ENCODE results near the gene SOS2.

The SOS2 gene

DNA sequence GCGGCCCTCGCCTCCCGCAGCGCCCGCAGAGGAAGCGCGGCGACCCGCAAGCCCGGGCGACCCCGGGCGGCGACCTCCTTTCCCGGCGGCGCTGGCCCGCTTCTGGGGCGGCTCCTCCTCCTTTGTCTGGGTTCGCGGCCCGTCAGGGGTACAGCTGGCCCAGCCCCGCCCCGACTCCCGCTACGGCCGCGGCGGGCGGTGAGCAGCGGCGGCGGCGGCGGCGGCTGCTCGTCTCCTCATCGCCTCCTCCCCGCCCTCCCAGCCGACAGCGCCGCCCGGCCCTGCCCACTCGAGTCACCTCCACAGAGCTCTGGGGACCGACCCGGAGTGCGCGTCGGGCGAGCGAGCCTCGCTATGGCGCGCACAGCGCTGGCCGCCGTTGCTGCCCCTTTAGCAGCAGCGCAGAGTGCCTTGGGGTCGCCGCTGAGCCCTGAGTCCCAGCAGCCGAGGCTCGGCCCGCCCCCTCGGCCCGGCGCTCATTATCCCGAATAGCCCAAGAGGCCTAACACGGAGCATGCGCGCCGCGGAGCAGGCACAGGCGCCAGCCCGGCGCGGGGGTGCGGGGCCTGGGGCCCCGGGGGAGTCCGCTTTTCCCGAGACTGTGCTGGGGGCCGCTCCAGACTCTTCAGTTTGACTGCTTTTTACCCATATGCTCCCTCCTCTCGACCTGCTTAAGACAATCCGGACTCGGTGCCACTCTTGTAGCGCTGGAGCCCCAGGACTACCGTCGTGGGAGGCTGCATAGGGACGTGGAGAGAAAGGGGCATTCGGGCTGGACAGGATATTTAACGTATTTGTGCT is at the start of gene SOS2:
TSS of gene SOS2 (minus strand) at position 104 of the 801 bp plus-strand sequence. CDS start 295 bp downstream, outside the sequence.
- peak; percentile 86 for DNase-seq

- peak; percentile 20 for DNase-seq
These were observed 41.1 kb upstream of the SOS2 start for GRCh38 chr14:50272498-50272897.

GRCh38 chr14:50270932-50271331 is 39.6 kb upstream of the SOS2 start:
- DNase-seq: no peak

DNA sequence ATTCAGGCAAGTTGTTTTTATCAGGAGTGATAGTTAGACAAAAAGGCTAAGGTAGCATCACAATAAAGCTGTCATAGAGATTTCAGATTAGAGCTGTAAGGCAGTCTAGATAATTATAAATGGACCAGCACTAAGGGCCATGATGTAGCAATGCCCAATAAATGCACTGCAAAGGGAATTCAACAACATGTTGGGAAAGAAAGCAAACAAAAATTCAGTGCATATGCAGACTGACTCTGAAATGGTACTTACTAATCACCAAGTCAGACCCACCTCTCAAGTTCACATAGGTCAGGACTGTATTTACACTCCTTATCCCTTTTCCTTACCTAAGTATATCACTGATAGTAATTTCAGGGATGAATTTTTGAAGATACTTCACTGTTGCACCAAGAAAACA is 33.7 kb upstream of the SOS2 start:
- DNase-seq: no peak

DNA sequence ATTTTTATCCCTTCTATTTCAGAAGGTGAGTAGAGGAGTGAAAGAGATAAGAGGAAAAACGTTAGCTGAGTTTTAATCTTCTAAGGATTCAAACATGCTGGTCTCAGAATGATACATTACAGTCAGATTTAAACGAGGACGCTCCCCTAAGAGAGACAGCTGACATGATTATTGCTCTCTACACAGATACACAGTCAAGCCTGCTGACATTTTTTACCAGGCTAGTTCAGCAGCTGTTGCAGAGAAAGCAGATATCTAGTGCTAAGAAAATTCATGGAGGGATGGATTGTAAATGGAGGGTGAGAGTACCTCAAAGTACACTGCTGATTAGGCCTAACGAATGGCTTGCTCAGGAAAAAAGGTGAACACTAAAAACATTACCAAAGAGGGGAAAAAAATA is 31.9 kb upstream of the SOS2 start:
- DNase-seq: no peak

GRCh38 chr14:50262865-50263264 is 31.5 kb upstream of the SOS2 start:
- DNase-seq: no peak

DNA sequence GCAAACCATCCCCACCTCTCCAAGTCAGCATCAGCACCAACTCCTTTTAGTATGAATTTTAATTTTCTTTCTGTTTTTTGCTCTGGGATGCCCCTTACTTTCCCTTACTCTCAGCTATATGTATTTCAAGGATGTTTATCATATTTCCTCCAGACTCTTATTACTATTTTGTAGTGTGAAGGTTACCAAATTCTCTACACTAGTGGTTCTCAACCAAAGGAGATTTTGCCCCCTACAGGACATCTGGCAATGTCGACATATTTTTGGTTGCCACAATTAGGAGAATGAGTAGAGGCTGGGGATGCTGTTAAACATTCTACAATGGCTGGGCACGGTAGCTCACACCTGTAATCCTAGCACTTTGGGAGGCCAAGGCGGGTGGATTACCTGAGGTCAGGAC is 29.1 kb upstream of the SOS2 start:
- DNase-seq: peak; percentile 37

DNA sequence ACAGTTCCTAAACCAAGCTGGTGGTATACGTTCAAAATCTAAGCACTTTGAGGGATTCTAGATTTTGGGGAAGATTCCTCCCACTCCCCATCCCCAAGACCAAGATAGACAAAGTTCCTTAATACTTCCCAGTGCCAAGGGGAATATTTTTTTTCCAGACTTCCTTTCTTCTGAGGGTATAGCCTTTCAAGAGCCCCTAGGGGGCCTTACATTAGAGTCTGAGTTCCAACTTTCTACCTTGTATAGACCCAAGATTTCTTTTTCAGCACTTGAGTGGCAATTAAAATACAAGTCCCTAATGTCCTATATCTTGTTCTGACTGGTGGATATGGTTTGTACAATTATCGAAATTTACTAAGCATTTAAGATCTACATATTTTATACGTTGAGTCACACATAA is 28.7 kb upstream of the SOS2 start:
- DNase-seq: no peak

- no peak for DNase-seq
These were observed 26.4 kb upstream of the SOS2 start for GRCh38 chr14:50257732-50258131.

GRCh38 chr14:50254248-50254647 is 22.9 kb upstream of the SOS2 start:
- DNase-seq: no peak

DNA sequence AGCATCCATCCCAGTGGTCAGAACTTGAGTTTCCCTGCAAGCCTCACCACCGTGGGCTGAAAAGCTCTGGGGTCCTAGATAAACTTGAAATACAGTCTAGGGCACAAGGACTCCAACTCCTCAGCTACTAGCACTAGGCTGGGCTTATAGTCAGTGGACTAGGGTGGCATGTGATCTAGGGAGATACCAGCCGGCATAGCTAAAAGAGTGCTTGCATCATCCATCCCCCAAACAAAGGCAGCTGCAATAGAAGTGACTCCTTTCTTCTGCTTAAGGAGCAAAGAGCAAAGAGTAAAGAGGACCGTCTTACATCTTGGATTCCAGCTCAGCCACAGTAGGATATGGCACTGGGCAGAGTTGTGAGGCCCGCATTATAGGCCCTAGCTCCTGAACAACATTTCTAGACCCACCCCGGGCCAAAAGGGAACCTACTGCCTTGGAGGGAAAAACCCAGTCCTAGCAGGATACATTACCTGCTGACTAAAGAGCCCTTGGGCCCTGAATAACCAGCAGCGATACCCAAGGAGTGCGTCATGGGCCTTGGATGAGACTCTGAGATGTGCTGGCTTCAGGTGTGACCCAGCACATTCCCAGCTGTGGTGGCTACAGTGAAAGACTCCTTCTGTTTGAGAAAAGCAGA is 17.9 kb upstream of the SOS2 start:
- DNase-seq: no peak

- DNase-seq: no peak
These were observed 15.9 kb upstream of the SOS2 start for GRCh38 chr14:50247245-50247644.

GRCh38 chr14:50242566-50243310 is 11.4 kb upstream of the SOS2 start:
- DNase-seq: no peak

GRCh38 chr14:50242096-50242495 is 10.7 kb upstream of the SOS2 start:
- no peak for DNase-seq

DNA sequence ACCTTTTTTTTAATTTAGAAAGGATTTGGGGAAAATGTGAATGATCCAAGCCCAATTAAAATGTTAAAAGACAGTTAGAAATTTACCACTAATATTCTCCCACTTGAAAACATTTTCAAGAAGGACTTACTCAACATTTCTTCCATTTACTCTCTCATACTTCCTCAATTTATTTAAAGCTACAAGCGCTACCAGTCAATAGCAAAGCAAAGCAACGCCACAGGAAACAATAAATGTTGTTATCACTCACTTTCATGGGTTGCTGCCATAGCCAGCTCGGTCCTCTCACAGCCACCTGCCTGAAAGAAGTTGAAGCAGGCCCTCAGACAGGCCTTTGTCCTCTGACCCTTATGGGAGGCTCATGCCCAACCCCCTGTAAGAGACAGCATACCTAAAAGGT is 6.0 kb upstream of the SOS2 start:
- DNase-seq: no peak

DNA sequence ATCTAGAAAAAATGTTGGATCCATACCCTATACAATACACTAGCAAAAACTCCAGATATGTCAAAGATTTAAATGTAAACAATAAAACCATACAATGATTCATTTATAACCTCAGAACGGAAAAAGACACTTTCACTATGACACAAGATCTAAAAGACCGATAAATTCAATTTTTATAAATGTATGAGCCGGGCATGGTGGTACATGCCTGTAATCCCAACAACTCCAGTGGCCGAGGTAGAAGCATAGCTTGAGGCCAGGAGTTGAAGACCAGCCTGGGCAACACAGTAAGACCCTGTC is 2.5 kb upstream of the SOS2 start:
- DNase-seq: no peak

DNA sequence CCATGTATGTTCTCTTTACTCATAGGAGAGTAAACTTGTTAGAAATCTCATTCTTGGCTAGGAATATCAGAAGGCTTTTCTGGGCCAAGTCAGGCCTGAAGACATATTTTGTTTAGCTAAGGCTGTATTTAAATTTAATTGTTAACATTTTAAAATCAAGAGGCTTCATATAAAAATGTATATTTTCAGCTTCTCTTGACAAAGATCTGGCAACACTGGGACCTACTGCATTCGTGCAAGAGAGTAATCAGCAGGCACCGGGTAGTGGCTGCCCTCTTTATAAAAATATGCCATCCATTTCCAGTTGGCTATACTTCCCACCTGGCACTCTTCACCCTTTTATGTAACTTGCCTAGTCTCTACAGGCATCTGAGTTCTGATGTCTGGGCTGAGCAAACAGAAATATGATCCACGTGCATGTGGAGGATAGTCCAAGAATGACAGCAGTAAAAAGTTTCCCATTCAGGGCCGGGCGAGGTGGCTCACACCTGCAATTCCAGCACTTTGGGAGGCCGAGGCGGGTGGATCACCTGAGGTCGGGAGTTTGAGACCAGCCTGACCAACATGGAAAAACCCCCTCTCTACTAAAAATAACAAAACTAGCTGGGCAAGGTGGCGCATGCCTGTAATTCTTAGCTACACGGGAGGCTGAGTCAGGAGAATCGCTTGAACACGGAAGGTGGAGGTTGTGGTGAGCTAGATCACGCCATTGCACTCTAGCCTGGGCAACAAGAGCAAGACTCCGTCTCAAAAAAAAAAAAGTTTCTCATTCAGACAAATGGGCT is 2.0 kb upstream of the SOS2 start:
- DNase-seq: no peak

DNA sequence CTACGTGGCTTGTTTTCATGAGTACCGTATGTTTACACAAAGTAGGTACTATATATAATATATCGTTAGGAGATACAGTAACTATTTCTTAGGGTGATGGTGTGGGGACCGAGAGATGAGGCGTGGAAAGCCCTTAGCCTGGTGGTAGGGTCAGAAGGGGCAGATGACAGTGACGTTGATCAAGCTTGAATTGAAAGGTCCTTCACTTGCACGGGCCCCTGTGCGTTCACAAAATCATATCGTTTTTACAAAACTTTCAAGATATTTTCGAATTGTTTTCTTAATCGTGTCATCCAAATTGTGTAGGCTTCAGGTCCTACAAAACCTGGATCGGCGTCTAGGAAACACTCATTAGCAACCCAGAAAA is 881 bp upstream of the SOS2 start:
- DNase-seq: no peak

DNA sequence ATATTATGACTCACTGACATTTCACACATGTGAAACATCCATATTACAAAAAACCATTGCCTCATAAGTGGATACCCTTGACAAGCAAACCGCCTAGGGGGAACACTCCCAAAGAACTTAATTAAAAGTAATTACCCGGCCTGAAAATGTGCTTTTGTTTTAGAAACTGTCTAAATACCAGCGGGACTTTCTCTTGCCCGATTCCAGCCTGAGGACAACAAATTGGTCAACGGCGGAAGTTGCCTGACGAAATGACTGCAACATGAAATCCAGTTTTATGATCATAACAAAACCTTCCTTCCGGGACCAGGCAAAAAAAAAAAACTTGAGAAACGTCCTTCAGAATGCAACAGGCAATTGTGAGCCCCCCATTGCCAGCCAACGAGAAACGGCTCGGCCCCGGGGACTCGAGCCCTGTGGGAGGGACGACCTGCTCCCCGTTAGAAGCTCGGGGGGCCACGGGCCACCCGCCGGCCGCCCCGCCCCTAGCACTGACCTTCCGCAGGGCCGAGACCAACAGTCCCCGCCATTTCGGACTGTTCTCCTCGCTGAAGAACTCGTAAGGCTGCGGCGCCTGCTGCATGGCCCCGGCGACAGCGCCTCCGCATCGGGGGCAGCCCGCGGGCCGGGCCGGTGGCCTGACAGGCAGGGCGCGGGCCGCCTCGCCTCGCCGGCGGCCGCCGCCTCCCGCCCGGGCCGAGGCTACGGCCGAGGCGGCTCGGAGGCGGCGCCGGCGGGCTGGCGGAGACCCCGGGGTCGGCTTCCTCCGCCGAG is 490 bp downstream of the SOS2 start:
- peak; percentile 63 for DNase-seq

DNA sequence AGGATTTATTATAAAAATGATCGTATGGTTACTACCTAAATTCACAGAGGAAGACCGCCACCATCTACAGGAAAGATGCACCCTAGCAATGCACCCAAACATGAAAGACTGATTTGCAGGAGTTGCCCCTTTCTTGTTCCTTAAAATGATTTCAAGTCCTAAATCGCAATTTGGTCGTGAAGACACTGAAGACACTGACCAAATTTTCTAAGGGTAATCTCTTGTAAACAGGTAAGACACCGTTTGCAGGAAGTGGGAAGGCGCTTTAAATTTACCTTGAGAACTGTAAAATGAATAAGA is 1.0 kb downstream of the SOS2 start:
- DNase-seq: no peak

DNA sequence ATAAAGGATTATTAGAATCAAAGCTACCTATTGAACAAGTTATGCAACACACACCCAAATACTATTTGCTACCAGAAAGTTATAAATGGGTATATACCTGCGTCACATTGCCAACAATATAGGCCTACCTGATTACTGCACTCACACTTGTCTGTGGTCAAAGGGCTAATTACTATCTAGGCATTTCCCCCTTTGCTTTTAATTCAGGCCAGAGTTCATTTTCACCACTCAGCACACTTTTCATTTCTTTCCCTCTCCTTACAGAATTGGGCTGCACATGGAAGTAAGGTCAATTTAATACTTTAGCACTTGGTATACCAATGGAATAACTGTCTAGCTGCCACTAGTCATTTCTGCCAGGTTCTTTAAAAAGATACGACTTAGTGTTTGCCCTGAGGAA is 1.7 kb downstream of the SOS2 start:
- no peak for DNase-seq

- DNase-seq: no peak
These were observed 3.1 kb downstream of the SOS2 start for GRCh38 chr14:50228313-50228712.

GRCh38 chr14:50225974-50226297 is 5.4 kb downstream of the SOS2 start:
- DNase-seq: peak; percentile 9

Measured in EL (cell line).